ENCODE results near the gene ZNF185.
A peak's percentile ranks its signal among the peaks of the same experiment; 100 is the strongest.

The ZNF185 gene

DNA sequence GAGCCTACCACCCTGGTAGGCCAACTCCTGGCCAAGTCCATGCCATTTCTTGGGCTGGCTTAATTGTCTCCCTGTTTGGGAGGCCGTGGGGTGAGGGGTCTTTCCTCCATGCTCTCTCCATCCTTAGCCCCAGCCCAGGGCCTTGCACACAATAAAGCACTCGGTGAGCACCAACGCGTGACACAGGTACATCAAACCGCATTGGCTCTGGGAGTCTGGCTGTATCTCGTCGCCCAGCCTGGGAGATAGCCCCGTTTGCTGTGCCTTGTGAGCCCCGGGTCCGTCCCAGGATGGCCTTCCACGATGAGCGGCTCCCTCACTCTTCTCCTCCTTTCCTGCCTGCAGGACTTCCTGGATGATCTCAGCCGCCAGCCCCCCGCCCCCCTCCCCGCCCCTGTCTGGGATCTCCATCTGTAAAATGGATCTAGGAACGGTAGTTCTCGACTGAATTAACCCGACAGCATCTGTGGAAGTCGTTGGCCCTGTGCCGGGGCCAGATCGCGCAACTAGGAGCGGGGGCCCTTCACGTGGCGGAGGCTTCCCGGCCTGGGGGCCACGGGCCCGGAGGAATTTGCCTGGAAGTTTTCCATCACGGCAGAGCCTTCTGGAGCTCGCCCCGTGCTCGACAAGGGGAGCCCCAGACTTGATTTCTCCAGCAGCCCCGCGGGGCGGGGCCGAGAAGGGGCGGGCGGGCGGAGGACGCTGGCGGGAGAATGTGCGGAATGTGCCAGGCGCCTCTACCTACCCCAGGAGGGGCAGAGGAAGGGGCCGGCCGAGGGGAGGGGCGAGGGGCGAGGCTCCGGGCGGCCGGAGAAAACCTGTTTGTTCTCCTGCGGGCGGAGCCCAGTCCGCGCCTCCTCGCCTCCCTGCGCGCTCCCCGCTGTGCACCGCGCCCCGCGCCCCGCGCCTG lies at the start of gene ZNF185:
Gene ZNF185 (plus strand): TSS at position 846 of the 910 bp plus-strand sequence. CDS start 16,423 bp downstream, outside the sequence.
- Histone ChIP-seq H3K4me1 (ENCODE audit: insufficient read depth, poor library complexity, severe bottlenecking) (peaks cover 32% of the 10 kb centered on the region), H3K27ac (ENCODE audit: poor library complexity, severe bottlenecking) (peak within 1 kb of the TSS; percentile 80), H3K9me3 (ENCODE audit: severe bottlenecking) (no peaks in the 10 kb centered on the region), H3K27me3 (ENCODE audit: insufficient read depth, poor library complexity, severe bottlenecking) (no peaks in the 10 kb centered on the region), H3K36me3 (ENCODE audit: low read depth) (no peaks in the 10 kb centered on the region), H3K4me3 (ENCODE audit: severe bottlenecking) (peak within 1 kb of the TSS; percentile 48)
- ATAC-seq (ENCODE audit: low read depth) (peak; percentile 66), DNase-seq (ENCODE audit: low spot score) (peak; percentile 78)
- TF ChIP-seq, protein P1, sequence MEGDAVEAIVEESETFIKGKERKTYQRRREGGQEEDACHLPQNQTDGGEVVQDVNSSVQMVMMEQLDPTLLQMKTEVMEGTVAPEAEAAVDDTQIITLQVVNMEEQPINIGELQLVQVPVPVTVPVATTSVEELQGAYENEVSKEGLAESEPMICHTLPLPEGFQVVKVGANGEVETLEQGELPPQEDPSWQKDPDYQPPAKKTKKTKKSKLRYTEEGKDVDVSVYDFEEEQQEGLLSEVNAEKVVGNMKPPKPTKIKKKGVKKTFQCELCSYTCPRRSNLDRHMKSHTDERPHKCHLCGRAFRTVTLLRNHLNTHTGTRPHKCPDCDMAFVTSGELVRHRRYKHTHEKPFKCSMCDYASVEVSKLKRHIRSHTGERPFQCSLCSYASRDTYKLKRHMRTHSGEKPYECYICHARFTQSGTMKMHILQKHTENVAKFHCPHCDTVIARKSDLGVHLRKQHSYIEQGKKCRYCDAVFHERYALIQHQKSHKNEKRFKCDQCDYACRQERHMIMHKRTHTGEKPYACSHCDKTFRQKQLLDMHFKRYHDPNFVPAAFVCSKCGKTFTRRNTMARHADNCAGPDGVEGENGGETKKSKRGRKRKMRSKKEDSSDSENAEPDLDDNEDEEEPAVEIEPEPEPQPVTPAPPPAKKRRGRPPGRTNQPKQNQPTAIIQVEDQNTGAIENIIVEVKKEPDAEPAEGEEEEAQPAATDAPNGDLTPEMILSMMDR (IDR thresholded peaks at IDR 0.05; ENCODE audit: poor library complexity, severe bottlenecking) = no peak

DNA sequence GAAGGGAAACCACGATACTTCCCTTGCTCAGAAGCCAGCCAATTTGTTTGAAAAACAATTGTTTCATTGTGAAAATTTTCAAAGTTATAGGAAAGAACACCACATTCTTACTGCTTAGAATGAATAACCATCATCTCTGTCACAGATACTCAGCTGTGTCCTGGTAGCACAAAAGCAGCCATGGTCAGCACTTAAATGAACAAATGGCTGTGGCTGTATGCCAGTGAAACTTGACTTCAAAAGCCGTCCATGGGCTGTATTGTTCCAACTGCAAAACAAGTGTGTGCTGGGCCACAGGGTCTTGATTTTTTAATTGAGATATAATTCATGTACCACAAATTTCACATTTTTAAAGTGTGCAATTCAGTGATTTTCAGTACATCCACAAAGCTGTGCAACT lies 47.4 kb upstream of the ZNF185 start:
- H3K27me3 ChIP-seq (ENCODE audit: insufficient read depth, poor library complexity, severe bottlenecking) = no peaks in the 10 kb centered on the region
- no peaks in the 10 kb centered on the region for H3K4me1 ChIP-seq (ENCODE audit: insufficient read depth, poor library complexity, severe bottlenecking)
- peaks cover 9% of the 10 kb centered on the region for H3K36me3 ChIP-seq (ENCODE audit: low read depth)
- H3K27ac ChIP-seq (ENCODE audit: poor library complexity, severe bottlenecking) = no peak overlapping the region
- H3K9me3 ChIP-seq (ENCODE audit: severe bottlenecking) = no peaks in the 10 kb centered on the region
- ATAC-seq (ENCODE audit: low read depth) = no peak
- TF ChIP-seq, protein P1 (IDR thresholded peaks at IDR 0.05; ENCODE audit: poor library complexity, severe bottlenecking) = no peak
- DNase-seq (ENCODE audit: low spot score) = no peak
- no peak overlapping the region for H3K4me3 ChIP-seq (ENCODE audit: severe bottlenecking)

DNA sequence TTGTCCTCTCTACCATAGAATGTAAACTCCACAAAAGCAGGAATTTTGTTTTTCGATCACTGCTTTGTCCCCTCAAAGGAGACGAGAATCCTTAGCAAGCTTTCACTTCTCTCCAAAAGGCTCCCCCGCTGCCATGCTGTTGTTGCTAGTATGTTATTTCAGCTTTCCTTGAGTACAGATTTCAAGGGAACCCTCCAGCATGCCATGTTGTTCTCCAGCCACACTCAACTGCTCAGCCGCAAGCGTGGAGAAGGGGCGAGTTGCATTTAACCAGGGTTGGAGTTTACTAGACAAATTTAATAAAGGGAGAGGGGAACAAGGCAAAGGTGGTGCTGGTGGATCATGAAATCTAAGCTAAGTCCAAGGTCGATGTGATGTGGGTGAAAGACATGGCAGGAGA lies 43.9 kb upstream of the ZNF185 start:
- H3K4me3 ChIP-seq (ENCODE audit: severe bottlenecking) = no peak overlapping the region
- no peak for ATAC-seq (ENCODE audit: low read depth)
- TF ChIP-seq, protein P1 (IDR thresholded peaks at IDR 0.05; ENCODE audit: poor library complexity, severe bottlenecking) = no peak
- H3K4me1 ChIP-seq (ENCODE audit: insufficient read depth, poor library complexity, severe bottlenecking) = no peaks in the 10 kb centered on the region
- DNase-seq (ENCODE audit: low spot score) = no peak
- H3K27me3 ChIP-seq (ENCODE audit: insufficient read depth, poor library complexity, severe bottlenecking) = no peaks in the 10 kb centered on the region
- no peaks in the 10 kb centered on the region for H3K9me3 ChIP-seq (ENCODE audit: severe bottlenecking)
- H3K36me3 ChIP-seq (ENCODE audit: low read depth) = peaks cover 15% of the 10 kb centered on the region
- H3K27ac ChIP-seq (ENCODE audit: poor library complexity, severe bottlenecking) = no peak overlapping the region

DNA sequence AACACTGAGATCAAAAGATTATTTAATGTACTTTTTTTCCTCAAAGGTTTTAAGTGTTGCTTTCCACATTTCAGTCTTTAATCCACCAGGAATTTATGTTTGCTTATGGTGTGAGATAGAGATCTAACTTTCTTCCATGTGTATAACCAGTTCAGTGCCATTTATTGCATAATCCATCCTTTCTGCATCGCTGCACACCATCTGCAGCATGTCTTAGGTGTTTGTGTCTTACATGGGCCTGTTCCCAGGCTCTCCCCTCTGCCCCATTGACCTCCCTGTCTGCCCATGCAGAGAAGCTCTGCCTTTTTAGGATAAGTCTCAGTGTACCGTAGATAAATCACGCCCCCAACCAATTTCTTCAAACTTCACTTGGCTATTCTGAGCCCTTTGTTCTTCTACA lies 36.8 kb upstream of the ZNF185 start:
- Histone ChIP-seq H3K4me1 (ENCODE audit: insufficient read depth, poor library complexity, severe bottlenecking) (no peaks in the 10 kb centered on the region), H3K36me3 (ENCODE audit: low read depth) (peaks cover 49% of the 10 kb centered on the region)

More for the DNA sequence above, 36.8 kb upstream of the ZNF185 start:
- TF ChIP-seq, protein P1 (IDR thresholded peaks at IDR 0.05; ENCODE audit: poor library complexity, severe bottlenecking) = no peak
- DNase-seq (ENCODE audit: low spot score) (no peak), ATAC-seq (ENCODE audit: low read depth) (no peak)
- Histone ChIP-seq H3K4me3 (ENCODE audit: severe bottlenecking) (no peak overlapping the region), H3K27ac (ENCODE audit: poor library complexity, severe bottlenecking) (no peak overlapping the region), H3K9me3 (ENCODE audit: severe bottlenecking) (no peaks in the 10 kb centered on the region), H3K27me3 (ENCODE audit: insufficient read depth, poor library complexity, severe bottlenecking) (no peaks in the 10 kb centered on the region)

All from RWPE2 (cell line).